NCI-H187 (cell line): Measurements from ENCODE around the gene ZNF324B.
"Not testable (repeated sequence)": the region's sequence is repeated elsewhere in the genome, so short reads cannot be mapped to it uniquely, and the experiment has no call there.

Experiments used
- DNase-seq, 2 experiments: peaks; one replicate each; lab custom pipeline; 2025; lab: John Stamatoyannopoulos, UW

ZNF324B gene

GRCh38 chr19:58480481-58480830 lies 29.0 kb downstream of the ZNF324B start:
- DNase-seq: no peak

GRCh38 chr19:58480831-58481230 lies 29.4 kb downstream of the ZNF324B start:
- no peak for DNase-seq

- DNase-seq: no peak
Measured at GRCh38 chr19:58482372-58482771, 30.9 kb downstream of the ZNF324B start.

GRCh38 chr19:58483776-58484175 lies 32.4 kb downstream of the ZNF324B start:
- DNase-seq: no peak

GRCh38 chr19:58484349-58484748 lies 32.9 kb downstream of the ZNF324B start:
- DNase-seq: not testable (repeated sequence)

GRCh38 chr19:58491393-58491792 lies 40.0 kb downstream of the ZNF324B start:
- no peak for DNase-seq

- no peak for DNase-seq
Measured at GRCh38 chr19:58492265-58492664, 40.8 kb downstream of the ZNF324B start.

GRCh38 chr19:58497634-58498170 lies 46.3 kb downstream of the ZNF324B start:
- DNase-seq: no peak

- DNase-seq: no peak
Measured at GRCh38 chr19:58498316-58499020, 47.0 kb downstream of the ZNF324B start.

GRCh38 chr19:58499021-58499927 lies 47.9 kb downstream of the ZNF324B start:
- peak; percentile 98 to 99 for DNase-seq

GRCh38 chr19:58500242-58500641 lies 48.8 kb downstream of the ZNF324B start:
- no peak for DNase-seq
